Activated CD8-positive, alpha-beta memory T cell treated with anti-CD3 and anti-CD28 coated beads, Interleukin-2, amount 50 U/mL, for 24 hours (primary cell): ENCODE results near the gene C1QTNF3.
"Not testable (repeated sequence)": the region's sequence is repeated elsewhere in the genome, so short reads cannot be mapped to it uniquely, and the experiment has no call there.

ENCODE experiments used
- DNase-seq: peaks from one replicate; pipeline ENCODE4 v3.0.0-alpha.2; 2020; ENCODE audit errors: extremely low read depth

C1QTNF3 gene

DNA sequence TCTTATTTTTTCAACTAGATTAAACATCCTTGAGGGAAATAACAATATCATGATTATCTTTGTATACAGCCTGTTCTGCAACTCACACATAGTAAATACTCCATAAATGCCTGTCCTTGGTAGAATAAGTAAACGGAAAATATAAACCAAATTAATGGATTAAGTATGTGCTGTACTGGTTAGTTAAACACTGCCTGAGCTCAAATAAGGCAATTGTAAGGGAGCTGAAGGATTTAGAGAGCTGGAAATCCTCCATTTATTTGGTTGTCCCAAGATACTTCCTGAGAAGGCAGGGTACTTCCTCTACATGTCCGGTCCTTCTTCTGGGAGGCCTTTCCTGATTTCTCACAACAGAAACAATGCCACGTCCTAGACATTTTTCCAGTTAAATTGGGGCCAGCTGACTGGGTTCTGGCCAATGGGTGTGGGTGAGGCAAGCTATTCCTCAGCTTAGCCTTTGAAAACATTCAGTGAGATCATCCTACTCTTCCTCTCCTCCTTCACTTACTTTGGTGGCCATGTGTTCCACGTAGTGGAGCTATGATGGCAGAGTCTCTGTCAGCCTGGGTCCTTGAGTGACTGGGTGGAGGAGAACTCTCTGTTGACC, 8.5 kb upstream of the C1QTNF3 start:
- no peak for DNase-seq

DNA sequence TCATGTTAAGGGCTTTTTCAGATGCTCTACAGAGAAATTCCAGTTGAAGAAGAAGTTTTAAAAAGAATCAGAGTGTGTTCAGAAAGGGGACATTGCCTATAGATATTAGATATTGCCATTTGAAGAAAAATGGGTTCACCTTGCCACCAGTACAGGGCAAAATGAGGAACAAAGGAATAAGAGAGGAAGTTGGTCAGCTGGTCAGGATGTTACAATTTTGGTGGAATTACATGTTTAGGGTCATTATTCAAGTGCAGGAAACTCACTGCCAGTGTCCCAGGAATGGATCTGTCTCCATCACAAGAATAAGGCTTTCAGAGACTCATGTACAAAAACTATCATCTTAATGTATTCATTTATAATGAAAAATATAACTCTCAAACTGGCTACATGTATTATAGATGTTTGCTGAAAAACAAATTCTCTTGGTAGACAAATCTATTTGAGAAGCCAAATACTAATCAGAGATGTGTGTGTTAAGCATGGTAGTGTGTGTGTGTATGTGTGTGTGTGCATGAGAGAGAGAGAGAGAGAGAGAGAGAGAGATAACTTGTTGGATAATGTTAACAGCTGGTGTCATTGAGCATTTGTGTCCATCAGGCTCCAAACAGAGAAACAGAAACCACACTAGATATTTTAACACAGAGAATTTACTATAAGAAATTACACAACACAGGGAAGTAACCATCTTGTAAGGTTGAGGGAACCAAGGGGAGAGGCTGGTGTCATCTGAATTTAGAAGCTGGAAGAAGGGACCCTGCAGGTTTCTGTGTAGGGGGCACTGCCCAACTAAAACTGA, 5.0 kb upstream of the C1QTNF3 start:
- no peak for DNase-seq

- DNase-seq: no peak
Observed at GRCh38 chr5:34047143-34047542, 4.1 kb upstream of the C1QTNF3 start.

DNA sequence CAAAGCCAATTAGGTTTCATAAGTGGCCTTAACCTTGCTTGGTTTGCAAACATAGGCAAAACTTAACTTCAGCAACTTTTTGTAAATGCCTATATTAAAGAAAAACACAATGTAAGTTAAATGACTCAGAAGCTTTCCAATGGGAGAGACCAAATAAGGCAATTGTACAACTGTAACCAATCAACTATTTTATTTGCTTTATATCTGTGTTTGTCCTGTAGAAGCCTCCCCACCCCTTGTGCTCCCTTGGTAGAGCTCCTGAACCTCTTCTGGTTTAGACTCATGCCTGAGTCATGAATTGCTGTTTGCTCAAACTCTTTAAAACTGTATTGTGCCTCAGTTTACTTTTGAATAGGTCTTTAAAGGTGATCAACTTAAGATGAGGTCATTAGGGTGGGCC, 3.0 kb upstream of the C1QTNF3 start:
- no peak for DNase-seq

DNA sequence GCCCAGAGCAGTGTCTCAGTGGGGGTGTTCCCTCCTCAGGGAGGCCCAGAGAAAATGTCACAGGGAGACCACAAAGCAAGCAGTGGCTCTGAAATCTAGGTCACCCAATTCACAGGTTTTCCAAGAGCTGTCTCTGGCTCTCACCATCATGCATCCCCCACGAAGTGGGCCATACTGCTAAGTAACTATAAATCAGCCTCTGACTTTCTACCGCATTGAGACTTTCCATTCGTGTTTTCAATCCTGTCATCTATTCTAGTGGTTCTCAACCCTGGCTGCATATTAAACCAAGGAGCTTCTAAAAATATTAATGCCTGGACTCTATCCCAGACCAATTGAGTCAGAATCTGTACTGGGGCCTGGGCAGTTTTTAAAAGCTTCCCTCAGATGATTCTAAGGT, 2.0 kb upstream of the C1QTNF3 start:
- no peak for DNase-seq

DNA sequence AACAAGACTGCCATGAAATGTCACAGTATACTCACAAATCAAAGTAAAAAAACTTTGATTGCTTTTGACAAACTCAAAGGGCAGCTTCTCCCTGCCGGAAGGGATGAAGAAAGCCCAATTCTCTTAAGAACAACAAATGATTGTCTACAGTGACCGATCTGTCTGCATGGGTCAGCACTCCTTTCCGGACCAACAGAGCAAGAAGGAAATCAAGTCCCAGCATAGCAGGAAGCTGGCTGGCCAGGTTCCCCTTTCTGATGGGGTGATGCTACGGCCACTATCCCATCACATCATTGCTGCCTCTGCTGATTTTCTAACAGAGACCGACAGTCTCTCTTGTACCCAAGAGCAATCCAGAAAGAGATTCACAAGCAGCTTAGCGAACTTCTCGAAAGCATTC, 692 bp downstream of the C1QTNF3 start:
- DNase-seq: no peak

DNA sequence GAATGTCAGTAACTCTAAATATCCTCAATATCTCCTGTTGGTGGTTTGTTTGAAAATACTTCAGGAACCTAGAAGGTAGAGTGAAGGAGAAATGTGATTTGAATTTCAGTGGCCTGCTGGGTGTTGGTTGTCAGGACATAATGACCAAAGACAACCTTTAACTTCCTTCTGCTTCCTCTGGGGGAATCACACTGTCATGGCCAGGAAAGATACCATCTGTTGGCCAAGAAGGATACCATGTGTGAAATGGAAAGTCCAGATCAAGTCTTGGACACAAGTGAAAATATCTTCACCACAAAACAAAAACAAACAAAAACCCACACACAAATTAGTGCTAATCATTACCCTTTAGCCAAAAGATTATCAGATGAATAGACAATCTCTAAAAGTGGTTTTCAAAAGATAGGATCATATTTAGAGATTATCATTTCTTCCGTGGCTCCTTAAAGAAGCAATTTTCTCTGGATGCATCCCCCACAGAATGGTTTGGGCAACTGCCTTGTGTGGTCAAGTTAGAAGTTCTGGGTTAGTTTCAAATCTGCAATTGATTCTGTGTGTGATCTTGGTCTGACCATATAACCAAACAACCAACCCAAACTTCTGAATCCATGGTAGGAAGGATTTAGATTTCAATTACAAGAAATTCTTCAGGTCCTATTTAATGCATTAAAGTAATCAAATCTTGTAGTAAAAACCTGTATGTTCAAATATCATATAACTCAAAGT, 1.6 kb downstream of the C1QTNF3 start:
- DNase-seq: no peak

DNA sequence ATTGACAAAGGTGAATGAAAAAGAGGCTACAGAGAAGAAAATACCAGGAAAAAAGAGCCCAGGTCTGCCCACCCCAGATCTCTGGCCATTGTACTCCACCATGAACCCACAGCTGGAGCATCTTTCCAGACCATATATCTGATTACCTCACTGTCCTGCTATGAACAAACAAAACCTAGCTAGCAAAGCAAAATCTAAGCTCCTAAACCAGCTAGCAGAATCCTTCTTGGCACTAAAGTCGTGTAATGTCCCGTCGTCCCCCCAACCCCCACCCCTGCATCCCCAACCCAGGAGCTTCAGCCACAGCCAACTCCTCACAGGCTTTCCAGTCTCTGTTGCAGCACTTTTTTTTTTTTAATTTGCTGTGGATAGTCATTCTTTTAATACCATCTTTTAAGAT, 2.5 kb downstream of the C1QTNF3 start:
- no peak for DNase-seq

DNA sequence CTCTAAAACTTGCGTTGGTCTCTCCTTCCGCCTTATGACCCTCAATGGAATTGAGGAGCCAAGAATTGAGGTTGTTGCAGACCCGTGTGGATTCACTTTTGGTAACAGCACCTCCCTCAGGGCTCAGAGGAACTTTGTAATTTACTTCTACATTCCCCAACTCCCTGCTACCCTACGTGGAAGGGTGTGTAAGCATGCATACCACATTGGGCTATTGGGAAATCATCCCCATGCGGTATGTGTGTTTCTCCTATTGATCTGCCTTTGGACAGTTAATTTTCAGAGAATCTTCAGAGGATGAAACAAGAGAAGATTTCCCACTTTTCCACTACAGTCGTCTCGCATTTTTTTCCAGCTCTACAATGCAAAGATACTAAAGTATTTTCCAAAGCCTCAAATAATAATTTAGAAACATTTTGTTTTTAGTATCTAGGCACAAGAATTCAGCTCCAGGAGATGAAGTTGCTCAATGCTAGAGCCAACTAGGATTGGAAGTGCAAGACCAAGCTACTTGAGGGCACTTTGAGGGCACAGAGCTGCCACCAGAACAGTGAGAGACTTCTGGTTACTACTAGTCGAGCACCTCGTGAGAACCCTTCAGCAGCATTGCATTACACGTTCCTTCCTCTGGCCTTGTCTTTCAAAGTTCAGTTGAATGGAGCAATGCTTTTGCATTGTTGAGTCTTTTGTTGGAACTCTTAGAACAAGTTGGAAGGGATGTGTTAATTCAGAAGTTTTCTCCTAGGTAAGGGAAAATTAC, 3.4 kb downstream of the C1QTNF3 start:
- no peak for DNase-seq

- DNase-seq: no peak
Observed at GRCh38 chr5:34038838-34039237, 4.2 kb downstream of the C1QTNF3 start.

DNA sequence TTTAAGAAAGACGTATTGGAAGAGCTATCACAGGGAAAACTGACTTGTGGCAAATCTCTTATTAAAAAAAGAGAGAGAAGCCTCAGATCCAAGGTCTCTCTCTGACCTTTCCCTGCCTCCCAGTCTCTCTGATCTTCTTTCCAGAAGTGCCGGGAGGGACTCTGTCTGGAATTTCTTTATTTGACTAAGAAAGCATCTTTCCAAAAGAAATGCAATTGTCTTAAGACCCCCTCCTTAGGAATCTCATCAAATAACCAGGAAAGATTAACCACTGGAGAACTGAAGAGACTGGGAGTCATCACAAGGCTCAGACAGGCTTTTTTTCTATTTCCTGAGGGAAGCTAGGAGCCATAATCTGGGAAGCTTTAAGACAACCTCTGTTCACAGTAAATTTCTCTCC, 4.6 kb downstream of the C1QTNF3 start:
- no peak for DNase-seq

- no peak for DNase-seq
Observed at GRCh38 chr5:34037726-34038125, 5.3 kb downstream of the C1QTNF3 start.

DNA sequence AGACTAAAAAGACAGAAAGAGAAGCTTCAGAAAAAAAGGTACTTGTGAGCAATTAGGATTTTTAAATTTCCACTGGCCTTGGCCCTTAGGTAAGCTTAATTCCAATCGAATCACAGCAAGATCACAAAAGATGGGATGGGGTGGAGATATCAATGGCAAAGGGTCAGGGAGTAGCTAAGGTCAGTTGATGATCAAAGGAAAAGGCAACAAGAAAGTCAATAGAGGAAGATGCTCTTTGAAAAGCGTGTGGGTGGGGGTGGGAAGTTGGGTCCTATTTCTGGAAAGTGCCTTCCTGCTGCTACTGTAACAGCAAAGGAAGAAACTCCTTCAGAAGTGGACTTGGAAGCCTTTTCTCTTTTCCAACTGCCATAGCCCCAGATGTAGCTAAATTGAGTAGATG, 7.3 kb downstream of the C1QTNF3 start:
- DNase-seq: no peak

DNA sequence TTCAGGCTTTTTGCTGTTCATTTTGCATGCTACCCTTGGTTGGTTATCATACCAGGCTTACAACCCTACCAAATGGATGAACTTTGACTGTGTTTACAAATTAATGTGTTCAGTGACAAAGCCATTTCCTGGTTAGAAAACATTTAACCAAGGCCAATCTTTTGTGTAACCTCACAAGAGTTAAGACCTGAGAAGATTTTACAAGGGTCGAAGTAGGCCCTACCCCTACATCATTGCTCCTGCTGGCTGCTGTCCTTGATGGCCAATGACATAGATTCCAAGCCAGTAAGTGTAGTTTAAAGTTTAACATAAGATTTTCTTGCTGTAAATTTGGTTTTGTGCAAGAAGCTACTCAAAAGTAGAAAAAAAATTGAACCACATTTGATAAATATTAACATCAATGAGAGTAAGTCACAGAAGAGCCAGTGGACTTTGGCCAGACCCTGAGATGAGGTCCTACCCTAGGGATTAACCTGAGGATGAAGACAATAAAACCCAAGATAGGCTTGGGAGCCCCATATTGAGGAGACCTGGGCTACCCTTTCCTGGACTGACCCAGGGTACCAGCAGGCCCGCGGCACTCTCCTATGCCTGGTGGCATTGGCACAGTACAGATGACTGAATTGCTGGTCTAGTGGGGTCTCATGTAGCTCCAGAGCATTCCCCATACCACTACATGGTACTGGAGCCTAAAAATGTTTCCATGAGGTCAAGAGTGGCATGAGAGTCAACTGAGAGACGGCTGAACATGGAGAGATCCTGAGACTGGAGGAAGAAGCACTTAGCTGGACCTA, 8.3 kb downstream of the C1QTNF3 start:
- DNase-seq: no peak

GRCh38 chr5:34031966-34032365, 11.0 kb downstream of the C1QTNF3 start:
- DNase-seq: no peak

DNA sequence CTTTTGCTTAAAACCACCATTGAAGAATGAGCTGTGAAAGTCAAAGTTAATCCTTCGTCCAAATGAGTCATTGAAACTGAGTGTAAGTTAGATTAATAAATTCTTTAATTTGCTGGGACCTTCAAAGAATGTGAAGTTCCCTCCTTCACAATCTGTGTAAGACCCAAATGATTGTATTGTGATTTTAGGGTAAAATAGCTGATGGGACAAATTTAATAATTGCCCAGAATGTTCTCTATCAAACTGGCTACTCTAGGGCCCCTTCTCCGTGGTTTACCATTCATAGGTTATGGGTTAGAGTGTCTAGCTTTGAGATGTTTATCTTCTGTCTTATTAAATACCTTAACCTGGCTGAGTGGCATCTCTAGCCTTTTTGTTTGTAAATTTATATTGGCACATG, 11.9 kb downstream of the C1QTNF3 start:
- no peak for DNase-seq

DNA sequence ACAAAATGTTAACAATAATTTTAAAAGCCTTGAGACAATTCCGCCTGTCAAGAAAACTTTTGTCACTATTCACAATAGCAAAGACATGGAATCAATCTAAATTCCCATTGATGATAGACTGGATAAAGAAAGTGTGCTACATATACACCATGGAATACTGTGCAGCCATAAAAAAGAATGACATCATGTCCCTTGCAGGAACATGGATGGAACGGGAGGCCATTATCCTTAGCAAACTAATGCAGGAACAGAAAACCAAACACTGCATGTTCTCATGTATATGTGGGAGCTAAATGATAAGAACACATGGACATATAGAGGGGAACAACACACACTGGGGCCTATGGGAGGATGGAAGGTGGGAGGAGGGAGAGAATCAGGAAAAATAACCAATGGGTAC, 12.4 kb downstream of the C1QTNF3 start:
- DNase-seq: not testable (repeated sequence)

DNA sequence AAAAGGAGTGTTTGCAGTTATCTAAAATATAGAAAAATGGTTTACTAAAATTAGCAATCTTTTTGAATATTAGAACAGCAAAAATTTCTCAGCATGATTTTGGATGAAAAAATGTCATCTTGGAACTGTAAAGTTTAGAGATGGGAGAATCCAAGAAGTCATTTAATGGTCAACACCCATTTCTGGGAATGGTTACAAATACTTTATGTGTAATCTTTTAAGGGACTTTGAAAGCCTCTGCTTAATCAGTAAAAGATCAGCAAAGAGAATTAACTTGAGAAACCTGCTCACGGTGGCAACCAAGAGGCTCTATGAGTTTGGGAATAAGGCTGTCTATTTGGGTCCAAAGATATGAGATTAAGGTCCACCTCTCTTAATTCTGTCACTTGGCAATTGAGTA, 13.0 kb downstream of the C1QTNF3 start:
- no peak for DNase-seq

DNA sequence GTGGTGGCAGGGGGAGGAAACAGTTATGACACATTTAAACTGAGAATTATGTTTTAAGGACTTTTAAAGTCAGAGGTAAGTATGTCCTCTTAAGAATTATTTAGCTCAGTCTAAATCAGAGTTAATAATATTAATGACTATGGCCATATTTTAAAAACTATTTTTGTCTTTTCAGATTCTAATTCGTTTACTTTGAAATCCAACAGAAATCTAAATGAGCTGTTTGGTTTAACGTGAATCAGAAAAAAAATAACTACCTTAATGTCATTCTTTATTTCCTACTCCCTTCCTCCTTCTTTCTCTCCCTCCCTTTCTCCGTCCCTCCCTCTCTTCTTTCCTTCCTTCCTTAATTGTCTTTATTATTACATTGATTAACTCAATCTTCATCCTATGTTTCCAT, 14.7 kb downstream of the C1QTNF3 start:
- DNase-seq: no peak

GRCh38 chr5:34026089-34026761, 16.8 kb downstream of the C1QTNF3 start:
- DNase-seq: no peak
